ENCODE data around the gene AGER. TPM values are rescaled to one million over a fixed set of nuclear protein-coding genes. Genes with fewer than 3 reads are reported as not detected.

The AGER gene
- total and polyA plus RNA-seq, 9 of the 15 experiments (the other 6 are each of a cell fraction or from before 2014, with no cell fraction given), result 1.2 to 11.5 (median 4.1) TPM

DNA sequence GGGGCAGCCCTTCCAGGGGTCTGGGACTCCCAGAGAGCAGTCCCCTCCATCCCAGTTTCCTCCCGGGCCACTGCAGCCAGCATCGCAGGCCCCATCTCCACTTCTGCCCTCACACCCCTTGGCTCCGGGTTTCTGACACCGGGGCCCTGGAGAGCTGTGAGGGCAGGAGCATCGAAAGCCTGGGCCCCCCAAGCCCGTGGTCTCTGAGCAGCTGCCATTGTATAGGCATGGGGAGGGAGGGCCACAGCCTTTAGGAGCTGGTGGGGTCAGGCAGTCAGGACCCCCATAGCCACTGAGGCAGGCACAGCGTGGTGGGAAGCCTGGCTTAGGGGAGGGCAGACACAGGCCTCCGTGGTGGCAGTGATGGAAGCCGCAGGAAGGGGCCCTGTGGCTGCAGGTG is 18.1 kb upstream of the AGER start:
- 19% methylated on average over 9 of the region's 9 CpGs for WGBS (ENCODE audit: insufficient coverage, low coverage, missing lambda C conversion rate)
- DNase-seq (ENCODE audit: extremely low read depth in 1 of 4, low spot score in 3 of 4), result no peak
- TF ChIP-seq FIP1L1 (IDR thresholded peaks at IDR 0.05; ENCODE audit: low read depth, low read length, poor library complexity, severe bottlenecking), result no peak
- no peak for TF ChIP-seq MIER1 (IDR thresholded peaks at IDR 0.05; ENCODE audit: low read depth)
- TF ChIP-seq GTF2A2 (tag; IDR thresholded peaks at IDR 0.05), result no peak
- TF ChIP-seq PRDM10 (IDR thresholded peaks at IDR 0.05; ENCODE audit: partially characterized antibody), result no peak
- no peak for TF ChIP-seq GABPB1 (CRISPR knock-in tag; IDR thresholded peaks at IDR 0.05)
- no peak for TF ChIP-seq SAP30 (IDR thresholded peaks at IDR 0.05; ENCODE audit: borderline replicate concordance, insufficient read depth, low read depth, low read length, poor library complexity, severe bottlenecking)
- TF ChIP-seq, protein P1, sequence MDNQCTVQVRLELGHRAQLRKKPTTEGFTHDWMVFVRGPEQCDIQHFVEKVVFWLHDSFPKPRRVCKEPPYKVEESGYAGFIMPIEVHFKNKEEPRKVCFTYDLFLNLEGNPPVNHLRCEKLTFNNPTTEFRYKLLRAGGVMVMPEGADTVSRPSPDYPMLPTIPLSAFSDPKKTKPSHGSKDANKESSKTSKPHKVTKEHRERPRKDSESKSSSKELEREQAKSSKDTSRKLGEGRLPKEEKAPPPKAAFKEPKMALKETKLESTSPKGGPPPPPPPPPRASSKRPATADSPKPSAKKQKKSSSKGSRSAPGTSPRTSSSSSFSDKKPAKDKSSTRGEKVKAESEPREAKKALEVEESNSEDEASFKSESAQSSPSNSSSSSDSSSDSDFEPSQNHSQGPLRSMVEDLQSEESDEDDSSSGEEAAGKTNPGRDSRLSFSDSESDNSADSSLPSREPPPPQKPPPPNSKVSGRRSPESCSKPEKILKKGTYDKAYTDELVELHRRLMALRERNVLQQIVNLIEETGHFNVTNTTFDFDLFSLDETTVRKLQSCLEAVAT (IDR thresholded peaks at IDR 0.05), result no peak
- no peak for TF ChIP-seq HDAC6 (IDR thresholded peaks at IDR 0.05; ENCODE audit: low read depth, low read length)
- no peak for TF ChIP-seq HDAC3 (IDR thresholded peaks at IDR 0.05; ENCODE audit: borderline replicate concordance, partially characterized antibody)
- TF ChIP-seq, protein P2, sequence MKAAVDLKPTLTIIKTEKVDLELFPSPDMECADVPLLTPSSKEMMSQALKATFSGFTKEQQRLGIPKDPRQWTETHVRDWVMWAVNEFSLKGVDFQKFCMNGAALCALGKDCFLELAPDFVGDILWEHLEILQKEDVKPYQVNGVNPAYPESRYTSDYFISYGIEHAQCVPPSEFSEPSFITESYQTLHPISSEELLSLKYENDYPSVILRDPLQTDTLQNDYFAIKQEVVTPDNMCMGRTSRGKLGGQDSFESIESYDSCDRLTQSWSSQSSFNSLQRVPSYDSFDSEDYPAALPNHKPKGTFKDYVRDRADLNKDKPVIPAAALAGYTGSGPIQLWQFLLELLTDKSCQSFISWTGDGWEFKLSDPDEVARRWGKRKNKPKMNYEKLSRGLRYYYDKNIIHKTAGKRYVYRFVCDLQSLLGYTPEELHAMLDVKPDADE (conservative IDR thresholded peaks at IDR 0.05; ENCODE audit: control insufficient read depth, low read depth, low read length), result no peak
- TF ChIP-seq LARP7 (IDR thresholded peaks at IDR 0.05), result no peak
- no peak for TF ChIP-seq ZKSCAN1 (IDR thresholded peaks at IDR 0.05; ENCODE audit: low read depth, low read length)
- Histone ChIP-seq H3K9me1 (ENCODE audit: control insufficient read depth, insufficient read depth, low read length) (no peaks in the 10 kb centered on the region), H3K4me1 (replicated peaks in 1 of 2; ENCODE audit: control insufficient read depth in 2 of 2, insufficient read depth in 2 of 2, low read length in 2 of 2) (peaks cover 7 to 24% of the 10 kb centered on the region in 2 experiments), H3K9ac (ENCODE audit: insufficient read depth in 1 of 2, low read depth in 2 of 2, low read length in 2 of 2) (peak overlapping the region in 1 of 2 experiments; percentile 43; a peak in 2 of 4 replicates), H3K4me3 (no peak overlapping the region), H3K79me2 (ENCODE audit: control insufficient read depth, insufficient read depth, low read length) (no peaks in the 10 kb centered on the region), H2AFZ (ENCODE audit: low read depth, low read length) (no peak overlapping the region; the same call in 1 of the 2 replicates), H3K27ac (ENCODE audit: extremely low read depth, low read depth, low read length) (no peak overlapping the region), H4K20me1 (replicated peaks; ENCODE audit: control insufficient read depth, insufficient read depth, low read length) (no peaks in the 10 kb centered on the region), H3K36me3 (ENCODE audit: control insufficient read depth, insufficient read depth, low read length) (no peaks in the 10 kb centered on the region), H3K9me3 (replicated peaks; ENCODE audit: control insufficient read depth, insufficient read depth, low read depth, low read length) (no peaks in the 10 kb centered on the region), H3K27me3 (ENCODE audit: control insufficient read depth in 2 of 2, insufficient read depth in 2 of 2, low read length in 2 of 2) (peaks cover 10 to 12% of the 10 kb centered on the region in 2 experiments; a peak in 4 of 5 replicates), H3K4me2 (ENCODE audit: insufficient read depth, low read length) (no peak overlapping the region)
- in situ Hi-C loops (cut with MboI) (no loop called here), intact Hi-C loops (cut with micrococcal nuclease) (no loop called here)
- ChIA-PET CTCF (ENCODE audit: low intra/inter-chr PET ratio) (interaction anchor here (0.6 kb wide), 1 partner anchor 34 kb away, joined by 3 read pairs; no protein-coding TSS in a partner anchor), POLR2A (interaction anchor here (1.8 kb wide), 1 partner anchor 12 kb away, joined by 10 read pairs; the partner anchor contains the start of gene PBX2)
- ATAC-seq, result no peak
- BruUV-seq (replicated peaks), result no TSS peak
- no peak for FAIRE-seq
